ENCODE results near the gene SIN3A. TPM values are rescaled to one million over a fixed set of nuclear protein-coding genes. Genes with fewer than 3 reads are reported as not detected.

SIN3A gene
- total and polyA plus RNA-seq, 9 of the 15 experiments (the other 6 are each of a cell fraction or from before 2014, with no cell fraction given): 11.1 to 70.3 (median 25.3) TPM

DNA sequence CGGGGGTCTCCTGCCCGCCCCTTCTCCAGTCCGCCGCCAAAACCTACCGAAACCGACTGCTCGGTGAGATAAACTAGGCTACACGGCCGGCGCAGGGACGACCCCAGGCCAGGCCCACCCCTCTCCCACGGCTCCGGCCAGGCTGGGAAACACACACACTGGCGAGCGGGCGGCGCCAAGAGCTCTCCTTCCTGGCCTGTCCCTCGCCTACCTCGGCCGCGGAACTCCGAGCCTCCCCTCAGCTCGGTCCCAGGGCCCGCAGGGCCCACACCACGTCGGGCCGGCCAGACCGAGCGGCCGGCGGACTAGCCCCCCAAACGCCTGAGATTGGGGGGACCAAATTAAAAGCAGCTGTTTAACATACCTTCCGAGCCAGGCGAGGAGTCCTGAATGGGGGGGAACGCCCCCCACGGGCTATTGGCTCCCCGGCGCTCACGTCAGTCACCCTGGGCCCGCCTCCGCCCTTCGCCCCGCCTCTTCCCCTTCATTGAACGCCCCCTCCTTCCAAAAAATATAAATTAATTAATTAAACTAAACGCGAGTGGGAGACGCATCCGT, 4.0 kb upstream of the SIN3A start:
- peak; percentile 91 to 92 (median 92) for DNase-seq (ENCODE audit: extremely low read depth in 1 of 4, low spot score in 3 of 4)
- Histone ChIP-seq H4K20me1 (replicated peaks; ENCODE audit: control insufficient read depth, insufficient read depth, low read length) (peaks cover 2% of the 10 kb centered on the region), H3K79me2 (ENCODE audit: control insufficient read depth, insufficient read depth, low read length) (peaks cover 25% of the 10 kb centered on the region), H3K27ac (ENCODE audit: extremely low read depth, low read depth, low read length) (peak overlapping the region; percentile 85), H3K4me2 (ENCODE audit: insufficient read depth, low read length) (peak overlapping the region; percentile 99), H3K4me1 (replicated peaks in 1 of 2; ENCODE audit: control insufficient read depth in 2 of 2, insufficient read depth in 2 of 2, low read length in 2 of 2) (peaks cover 13 to 24% of the 10 kb centered on the region in 2 experiments; a peak in 3 of 5 replicates), H3K9me1 (ENCODE audit: control insufficient read depth, insufficient read depth, low read length) (no peaks in the 10 kb centered on the region), H2AFZ (ENCODE audit: low read depth, low read length) (peak overlapping the region; percentile 97), H3K36me3 (ENCODE audit: control insufficient read depth, insufficient read depth, low read length) (no peaks in the 10 kb centered on the region), H3K27me3 (ENCODE audit: control insufficient read depth in 2 of 2, insufficient read depth in 2 of 2, low read length in 2 of 2) (no peaks in the 10 kb centered on the region), H3K9ac (ENCODE audit: insufficient read depth in 1 of 2, low read depth in 2 of 2, low read length in 2 of 2) (peak overlapping the region; percentile 83 to 98), H3K9me3 (replicated peaks; ENCODE audit: control insufficient read depth, insufficient read depth, low read depth, low read length) (no peaks in the 10 kb centered on the region), H3K4me3 (peak overlapping the region; percentile 75)
- intact Hi-C loops (cut with micrococcal nuclease) (no loop called here), in situ Hi-C loops (cut with MboI) (no loop called here)
- FAIRE-seq: peak; percentile 75
- peak; percentile 34 for ATAC-seq
- ChIA-PET CTCF (ENCODE audit: low intra/inter-chr PET ratio) (no interaction called here), POLR2A (interaction anchor here (0.6 to 1.8 kb wide), 15 partner anchors 9 to 494 kb away, joined by 3 to 9 read pairs (median 3); partner anchors contain the start of genes MAN2C1, PTPN9 and SNX33)
- WGBS (ENCODE audit: insufficient coverage, low coverage, missing lambda C conversion rate): under 1% methylated on average over 38 of the region's 48 CpGs
- TSS peak; percentile 48 for BruUV-seq (replicated peaks)
- peak; percentile 36 for TF ChIP-seq TAF1 (IDR thresholded peaks at IDR 0.05; ENCODE audit: control insufficient read depth, extremely low read depth, insufficient read depth, low read length, severe bottlenecking)
- TF ChIP-seq, protein P1, sequence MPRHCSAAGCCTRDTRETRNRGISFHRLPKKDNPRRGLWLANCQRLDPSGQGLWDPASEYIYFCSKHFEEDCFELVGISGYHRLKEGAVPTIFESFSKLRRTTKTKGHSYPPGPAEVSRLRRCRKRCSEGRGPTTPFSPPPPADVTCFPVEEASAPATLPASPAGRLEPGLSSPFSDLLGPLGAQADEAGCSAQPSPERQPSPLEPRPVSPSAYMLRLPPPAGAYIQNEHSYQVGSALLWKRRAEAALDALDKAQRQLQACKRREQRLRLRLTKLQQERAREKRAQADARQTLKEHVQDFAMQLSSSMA (CRISPR knock-in tag; IDR thresholded peaks at IDR 0.05): 0 out of 2 replicates have a peak, but pooled peaks have one; percentile 53
- TF ChIP-seq ATF7 (IDR thresholded peaks at IDR 0.05): 0 out of 2 replicates have a peak, but pooled peaks have one; percentile 8
- TF ChIP-seq ZNF12 (CRISPR knock-in tag; IDR thresholded peaks at IDR 0.05): 0 out of 2 replicates have a peak, but pooled peaks have one; percentile 35
- TF ChIP-seq NFYB (IDR thresholded peaks at IDR 0.05; ENCODE audit: extremely low read depth, insufficient read length): peak; percentile 84
- TF ChIP-seq RAD51 (IDR thresholded peaks at IDR 0.05; ENCODE audit: borderline replicate concordance, low read depth): no peak
- TF ChIP-seq HMGN3 (IDR thresholded peaks at IDR 0.05; ENCODE audit: borderline replicate concordance, extremely low read depth, insufficient read length, low read depth, low read length): peak; percentile 31
- TF ChIP-seq TEAD4 (IDR thresholded peaks at IDR 0.05; ENCODE audit: low read length): no peak
- TF ChIP-seq TEAD4 (CRISPR knock-in tag; IDR thresholded peaks at IDR 0.05; ENCODE audit: borderline replicate concordance): 0 out of 2 replicates have a peak, but pooled peaks have one; percentile 62
- TF ChIP-seq, protein P2, sequence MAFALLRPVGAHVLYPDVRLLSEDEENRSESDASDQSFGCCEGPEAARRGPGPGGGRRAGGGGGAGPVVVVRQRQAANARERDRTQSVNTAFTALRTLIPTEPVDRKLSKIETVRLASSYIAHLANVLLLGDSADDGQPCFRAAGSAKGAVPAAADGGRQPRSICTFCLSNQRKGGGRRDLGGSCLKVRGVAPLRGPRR (CRISPR knock-in tag; IDR thresholded peaks at IDR 0.05): no peak
- TF ChIP-seq CCNT2 (IDR thresholded peaks at IDR 0.05; ENCODE audit: borderline replicate concordance, extremely low read depth, insufficient read length, low read depth, low read length): peak; percentile 38
- TF ChIP-seq, protein P3, sequence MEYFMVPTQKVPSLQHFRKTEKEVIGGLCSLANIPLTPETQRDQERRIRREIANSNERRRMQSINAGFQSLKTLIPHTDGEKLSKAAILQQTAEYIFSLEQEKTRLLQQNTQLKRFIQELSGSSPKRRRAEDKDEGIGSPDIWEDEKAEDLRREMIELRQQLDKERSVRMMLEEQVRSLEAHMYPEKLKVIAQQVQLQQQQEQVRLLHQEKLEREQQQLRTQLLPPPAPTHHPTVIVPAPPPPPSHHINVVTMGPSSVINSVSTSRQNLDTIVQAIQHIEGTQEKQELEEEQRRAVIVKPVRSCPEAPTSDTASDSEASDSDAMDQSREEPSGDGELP (CRISPR knock-in tag; IDR thresholded peaks at IDR 0.05; ENCODE audit: borderline replicate concordance): peak; percentile 75; the same call in 1 of the 2 replicates
- TF ChIP-seq CHD1 (IDR thresholded peaks at IDR 0.05; ENCODE audit: low read length): no peak
- TF ChIP-seq ATF1 (CRISPR knock-in tag; IDR thresholded peaks at IDR 0.05): no peak
- TF ChIP-seq ATF1 (tag; IDR thresholded peaks at IDR 0.05): peak; percentile 82; the same call in 1 of the 2 replicates
- peak in 1 of 2 experiments; percentile 2; a peak in 1 of 4 replicates for TF ChIP-seq FOXA3 (CRISPR knock-in tag; conservative IDR thresholded peaks at IDR 0.05 in 1 of 2, IDR thresholded peaks at IDR 0.05 in 1 of 2)
- peak; percentile 55 for TF ChIP-seq RBM22 (IDR thresholded peaks at IDR 0.05; ENCODE audit: low read depth, low read length, poor library complexity, severe bottlenecking)
- peak in 1 of 2 experiments; percentile 73; a peak in 3 of 4 replicates for TF ChIP-seq SIN3A (IDR thresholded peaks at IDR 0.05; ENCODE audit: borderline replicate concordance in 2 of 2, control insufficient read depth in 1 of 2, low read depth in 2 of 2, low read length in 2 of 2)
- TF ChIP-seq MTA2 (IDR thresholded peaks at IDR 0.05; ENCODE audit: low read depth): no peak
- peak; percentile 72 for TF ChIP-seq POLR2G (IDR thresholded peaks at IDR 0.05; ENCODE audit: low read depth, low read length)

Data from K562 (cell line).